GM06990 (cell line): ENCODE measurements around the gene KLF7.

Experiments used
- DNase-seq: peaks from one replicate; pipeline ENCODE4 v3.0.0-alpha.2; 2011; ENCODE audit not compliant: insufficient read length; ENCODE audit errors: extremely low read depth
- H3K27me3 ChIP-seq: replicated peaks from 2 replicates; pipeline ENCODE4 v1.6.0; 2011; ENCODE audit warnings: low read length; ENCODE audit not compliant: control insufficient read depth, insufficient read depth
- H3K36me3 ChIP-seq: 2 replicates; pipeline ENCODE4 v1.5.1; 2011; ENCODE audit warnings: low read length; ENCODE audit not compliant: control insufficient read depth, insufficient read depth
- H3K4me3 ChIP-seq: replicated peaks from 2 replicates; pipeline ENCODE4 v1.5.1; 2011; ENCODE audit warnings: low read depth, mild to moderate bottlenecking, control low read depth, low read length
- TF ChIP-seq, protein P1 (sequence below): IDR thresholded peaks from 2 replicates; pipeline ENCODE4 v1.5.1; 2011; ENCODE audit warnings: low read length, control low read depth, mild to moderate bottlenecking, inconsistent platforms; ENCODE audit not compliant: insufficient read depth, poor library complexity, severe bottlenecking

Gene KLF7

DNA sequence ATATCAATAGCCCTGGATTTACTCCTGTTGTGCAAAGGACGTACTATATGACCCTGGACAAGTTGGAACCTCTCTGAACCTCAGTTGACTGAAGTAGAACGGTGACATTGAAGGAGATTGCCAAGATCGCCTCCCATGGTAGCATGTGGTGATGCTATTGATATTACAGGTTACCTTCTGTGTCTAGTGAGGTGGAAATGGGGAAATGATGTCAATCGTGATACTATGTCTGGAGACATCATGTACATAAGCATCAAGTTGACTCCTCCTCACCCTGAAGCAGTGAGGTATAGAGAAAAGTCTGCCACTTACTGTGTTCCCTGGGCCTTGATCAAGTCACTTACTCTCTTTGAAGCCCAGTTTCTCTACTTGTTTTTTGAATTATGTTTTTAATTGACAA lies 93.9 kb downstream of the KLF7 start:
- DNase-seq = peak; percentile 42
- Histone ChIP-seq H3K27me3 (no peaks in the 10 kb centered on the region), H3K36me3 (no peaks in the 10 kb centered on the region), H3K4me3 (no peak overlapping the region)
- TF ChIP-seq, protein P1, sequence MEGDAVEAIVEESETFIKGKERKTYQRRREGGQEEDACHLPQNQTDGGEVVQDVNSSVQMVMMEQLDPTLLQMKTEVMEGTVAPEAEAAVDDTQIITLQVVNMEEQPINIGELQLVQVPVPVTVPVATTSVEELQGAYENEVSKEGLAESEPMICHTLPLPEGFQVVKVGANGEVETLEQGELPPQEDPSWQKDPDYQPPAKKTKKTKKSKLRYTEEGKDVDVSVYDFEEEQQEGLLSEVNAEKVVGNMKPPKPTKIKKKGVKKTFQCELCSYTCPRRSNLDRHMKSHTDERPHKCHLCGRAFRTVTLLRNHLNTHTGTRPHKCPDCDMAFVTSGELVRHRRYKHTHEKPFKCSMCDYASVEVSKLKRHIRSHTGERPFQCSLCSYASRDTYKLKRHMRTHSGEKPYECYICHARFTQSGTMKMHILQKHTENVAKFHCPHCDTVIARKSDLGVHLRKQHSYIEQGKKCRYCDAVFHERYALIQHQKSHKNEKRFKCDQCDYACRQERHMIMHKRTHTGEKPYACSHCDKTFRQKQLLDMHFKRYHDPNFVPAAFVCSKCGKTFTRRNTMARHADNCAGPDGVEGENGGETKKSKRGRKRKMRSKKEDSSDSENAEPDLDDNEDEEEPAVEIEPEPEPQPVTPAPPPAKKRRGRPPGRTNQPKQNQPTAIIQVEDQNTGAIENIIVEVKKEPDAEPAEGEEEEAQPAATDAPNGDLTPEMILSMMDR = no peak

GRCh38 chr2:207067473-207067872 lies 98.3 kb downstream of the KLF7 start:
- DNase-seq = no peak
- TF ChIP-seq, protein P1 = no peak
- H3K36me3 ChIP-seq = no peaks in the 10 kb centered on the region
- H3K27me3 ChIP-seq = no peaks in the 10 kb centered on the region
- H3K4me3 ChIP-seq = no peak overlapping the region

DNA sequence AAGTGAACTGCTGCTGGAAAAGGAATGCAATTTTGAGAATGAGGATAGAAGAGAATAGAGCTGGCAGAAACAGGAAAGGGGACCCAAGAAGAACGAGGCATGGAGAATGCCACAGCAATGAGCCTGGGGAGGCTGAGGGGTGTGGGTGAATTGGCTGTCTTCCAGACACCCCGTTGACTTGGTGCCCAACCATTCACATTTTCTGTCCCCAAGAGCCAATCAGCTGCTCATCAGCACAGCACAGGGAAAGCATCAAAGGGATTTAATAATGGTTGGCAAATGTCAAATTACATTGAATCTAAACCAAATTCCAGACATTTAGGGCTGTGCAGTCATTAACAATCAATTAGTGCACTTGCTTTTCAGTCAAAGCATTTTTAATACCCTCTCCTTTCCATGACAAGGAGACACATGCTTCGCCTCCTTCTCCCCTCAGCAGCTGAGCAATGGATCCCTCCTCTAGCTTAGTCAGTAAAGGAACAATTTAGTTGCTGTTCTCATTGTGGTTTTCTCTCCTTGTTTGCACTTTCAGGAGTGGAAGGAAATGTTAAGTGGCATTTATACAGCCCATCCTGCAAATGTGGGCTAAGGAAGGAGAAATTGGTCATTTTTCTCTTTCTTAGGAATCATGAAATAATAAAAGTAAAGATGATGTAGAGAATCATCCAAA lies 98.8 kb downstream of the KLF7 start:
- TF ChIP-seq, protein P1 = no peak
- Histone ChIP-seq H3K27me3 (no peaks in the 10 kb centered on the region; the same call in 1 of the 2 replicates), H3K36me3 (no peaks in the 10 kb centered on the region), H3K4me3 (no peak overlapping the region)
- no peak for DNase-seq

DNA sequence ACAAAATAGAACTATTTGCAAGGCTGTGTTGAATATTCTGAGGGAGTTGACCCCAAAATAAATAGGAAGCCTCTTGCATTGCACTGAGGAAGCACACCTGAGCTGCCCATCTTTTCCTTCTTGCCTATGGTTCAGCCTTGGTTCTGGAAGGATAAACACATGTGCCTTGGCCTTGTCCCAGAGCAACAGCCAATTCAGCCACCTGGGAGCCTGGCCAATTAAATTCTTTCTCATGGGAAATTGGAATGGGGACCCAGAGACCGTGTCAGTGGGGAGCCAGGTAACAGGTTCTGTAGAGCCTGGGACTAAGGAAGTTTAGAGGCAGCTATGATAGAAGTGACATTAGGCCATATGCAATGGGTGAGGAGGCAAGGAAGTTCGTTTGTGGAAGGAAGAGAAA lies 99.6 kb downstream of the KLF7 start:
- no peak overlapping the region for H3K4me3 ChIP-seq
- H3K36me3 ChIP-seq = no peaks in the 10 kb centered on the region
- no peaks in the 10 kb centered on the region; the same call in 1 of the 2 replicates for H3K27me3 ChIP-seq
- TF ChIP-seq, protein P1 = no peak
- no peak for DNase-seq

DNA sequence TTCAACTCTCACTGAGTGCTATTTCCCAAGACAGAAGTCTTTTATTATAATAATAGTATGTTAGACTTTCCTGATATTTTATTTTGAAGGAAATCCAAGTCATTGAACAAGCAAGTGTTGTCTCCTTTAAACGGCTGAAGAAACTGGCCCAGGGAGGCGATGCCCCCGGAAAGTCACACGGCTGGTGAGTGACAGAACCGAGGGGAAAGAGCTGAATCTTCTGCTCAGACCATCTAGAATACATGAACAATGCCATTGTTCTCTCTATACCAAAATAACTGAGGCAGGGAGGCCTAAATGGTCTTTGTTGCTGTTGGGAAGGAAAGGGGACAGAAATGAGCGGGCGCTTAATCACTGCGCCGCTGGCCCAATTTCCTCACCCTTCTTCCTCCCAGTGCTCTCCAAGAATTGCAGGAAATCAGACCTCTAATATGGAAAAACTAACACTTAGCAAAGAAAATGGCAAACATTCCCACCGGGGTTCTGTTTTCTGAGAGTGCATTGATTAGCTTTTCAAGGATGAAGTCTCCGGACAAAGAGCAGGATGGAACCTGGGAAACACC lies 101.5 kb downstream of the KLF7 start:
- TF ChIP-seq, protein P1 = no peak

More for the DNA sequence above, 101.5 kb downstream of the KLF7 start:
- Histone ChIP-seq H3K27me3 (no peaks in the 10 kb centered on the region; the same call in 1 of the 2 replicates), H3K4me3 (no peak overlapping the region), H3K36me3 (no peaks in the 10 kb centered on the region)
- no peak for DNase-seq
